Measurements from ENCODE around the gene GALK1. TPM values are rescaled to one million over a fixed set of nuclear protein-coding genes. Genes with fewer than 3 reads are reported as not detected.

Gene GALK1
- total RNA-seq, 1 experiment from 2014 or later, result 43.4 TPM

DNA sequence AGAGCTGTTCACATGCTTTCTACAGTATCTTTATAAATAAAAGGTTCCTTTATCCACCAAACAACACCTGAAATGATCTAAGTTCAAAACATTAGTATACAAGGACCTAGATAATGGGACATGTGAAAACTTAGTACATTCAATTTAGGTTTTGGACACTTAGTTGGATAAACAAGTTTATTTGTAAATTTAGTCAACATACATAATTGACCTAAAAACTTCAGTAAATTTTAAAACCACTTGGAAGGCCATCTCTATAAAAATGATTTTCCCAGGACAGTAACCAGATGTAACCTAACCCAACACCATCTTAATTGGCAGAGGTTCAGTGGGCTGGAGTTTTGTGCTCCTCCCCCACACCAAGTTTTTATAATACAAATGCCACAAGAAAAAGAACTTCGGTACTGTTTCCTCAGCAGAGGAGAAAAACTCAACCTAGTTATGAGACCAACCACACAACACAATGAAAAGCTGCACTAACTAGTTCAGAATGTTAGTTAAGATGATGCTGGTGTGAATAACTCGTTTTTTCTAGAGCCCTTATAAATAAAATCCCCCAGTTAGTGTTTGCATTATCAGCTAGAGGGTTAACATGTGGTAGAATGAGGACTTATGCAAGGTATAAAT lies 12.4 kb upstream of the GALK1 start:
- Histone ChIP-seq H3K27me3 (ENCODE audit: control insufficient read depth, insufficient read depth, low read length) (no peaks in the 10 kb centered on the region), H3K4me3 (ENCODE audit: insufficient read depth, low read depth, low read length) (no peak overlapping the region), H3K36me3 (replicated peaks; ENCODE audit: control insufficient read depth, insufficient read depth, low read length) (peaks cover 4% of the 10 kb centered on the region)
- DNase-seq, result no peak

GRCh38 chr17:75776386-75777295 lies 11.6 kb upstream of the GALK1 start:
- H3K36me3 ChIP-seq (replicated peaks; ENCODE audit: control insufficient read depth, insufficient read depth, low read length), result peaks cover 4% of the 10 kb centered on the region
- DNase-seq, result no peak
- no peaks in the 10 kb centered on the region for H3K27me3 ChIP-seq (ENCODE audit: control insufficient read depth, insufficient read depth, low read length)
- H3K4me3 ChIP-seq (ENCODE audit: insufficient read depth, low read depth, low read length), result no peak overlapping the region

DNA sequence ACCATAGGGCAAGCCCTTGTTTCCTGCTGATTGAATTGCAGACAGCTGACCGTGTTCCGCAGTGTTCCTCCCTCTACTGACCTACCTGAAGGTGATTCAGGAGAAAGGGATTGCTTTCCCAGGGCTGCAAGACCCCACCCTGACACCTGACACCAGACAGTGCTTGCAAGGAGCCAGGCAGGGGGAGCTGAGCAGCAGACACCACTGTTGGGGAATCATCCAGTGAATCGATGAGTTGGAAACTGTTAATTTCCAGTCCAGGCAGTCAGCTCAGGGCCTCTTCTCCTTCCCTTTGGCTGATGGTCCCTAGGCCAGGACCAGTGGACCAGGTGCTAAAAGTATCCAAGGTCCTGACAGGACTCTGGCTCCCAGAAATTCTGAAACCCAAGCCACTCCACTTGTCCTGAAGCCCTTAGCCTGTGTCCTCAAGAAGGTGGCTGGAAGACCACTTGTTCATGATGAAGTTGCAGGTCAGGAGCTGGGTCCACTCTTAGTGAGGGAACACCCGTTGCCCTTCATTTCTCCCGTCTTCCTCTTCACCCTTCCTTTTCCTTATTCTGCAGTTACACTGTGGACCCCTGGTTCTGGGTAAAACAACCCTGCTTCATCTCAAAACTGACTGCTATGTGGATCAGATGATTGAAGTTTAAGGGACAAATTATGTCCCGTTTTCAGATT lies 10.1 kb upstream of the GALK1 start:
- DNase-seq, result peak; percentile 56
- no peaks in the 10 kb centered on the region for H3K27me3 ChIP-seq (ENCODE audit: control insufficient read depth, insufficient read depth, low read length)
- H3K4me3 ChIP-seq (ENCODE audit: insufficient read depth, low read depth, low read length), result no peak overlapping the region
- H3K36me3 ChIP-seq (replicated peaks; ENCODE audit: control insufficient read depth, insufficient read depth, low read length), result peaks cover 4% of the 10 kb centered on the region

GRCh38 chr17:75774471-75774990 lies 9.5 kb upstream of the GALK1 start:
- Histone ChIP-seq H3K36me3 (replicated peaks; ENCODE audit: control insufficient read depth, insufficient read depth, low read length) (peaks cover 4% of the 10 kb centered on the region), H3K27me3 (ENCODE audit: control insufficient read depth, insufficient read depth, low read length) (no peaks in the 10 kb centered on the region), H3K4me3 (ENCODE audit: insufficient read depth, low read depth, low read length) (no peak overlapping the region)
- no peak for DNase-seq

GRCh38 chr17:75773808-75774470 lies 8.9 kb upstream of the GALK1 start:
- Histone ChIP-seq H3K4me3 (ENCODE audit: insufficient read depth, low read depth, low read length) (no peak overlapping the region), H3K36me3 (replicated peaks; ENCODE audit: control insufficient read depth, insufficient read depth, low read length) (peaks cover 4% of the 10 kb centered on the region), H3K27me3 (ENCODE audit: control insufficient read depth, insufficient read depth, low read length) (no peaks in the 10 kb centered on the region)
- DNase-seq, result peak; percentile 72

GRCh38 chr17:75773121-75773807 lies 8.3 kb upstream of the GALK1 start:
- Histone ChIP-seq H3K36me3 (replicated peaks; ENCODE audit: control insufficient read depth, insufficient read depth, low read length) (peaks cover 3% of the 10 kb centered on the region), H3K27me3 (ENCODE audit: control insufficient read depth, insufficient read depth, low read length) (no peaks in the 10 kb centered on the region), H3K4me3 (ENCODE audit: insufficient read depth, low read depth, low read length) (no peak overlapping the region)
- peak; percentile 26 for DNase-seq

DNA sequence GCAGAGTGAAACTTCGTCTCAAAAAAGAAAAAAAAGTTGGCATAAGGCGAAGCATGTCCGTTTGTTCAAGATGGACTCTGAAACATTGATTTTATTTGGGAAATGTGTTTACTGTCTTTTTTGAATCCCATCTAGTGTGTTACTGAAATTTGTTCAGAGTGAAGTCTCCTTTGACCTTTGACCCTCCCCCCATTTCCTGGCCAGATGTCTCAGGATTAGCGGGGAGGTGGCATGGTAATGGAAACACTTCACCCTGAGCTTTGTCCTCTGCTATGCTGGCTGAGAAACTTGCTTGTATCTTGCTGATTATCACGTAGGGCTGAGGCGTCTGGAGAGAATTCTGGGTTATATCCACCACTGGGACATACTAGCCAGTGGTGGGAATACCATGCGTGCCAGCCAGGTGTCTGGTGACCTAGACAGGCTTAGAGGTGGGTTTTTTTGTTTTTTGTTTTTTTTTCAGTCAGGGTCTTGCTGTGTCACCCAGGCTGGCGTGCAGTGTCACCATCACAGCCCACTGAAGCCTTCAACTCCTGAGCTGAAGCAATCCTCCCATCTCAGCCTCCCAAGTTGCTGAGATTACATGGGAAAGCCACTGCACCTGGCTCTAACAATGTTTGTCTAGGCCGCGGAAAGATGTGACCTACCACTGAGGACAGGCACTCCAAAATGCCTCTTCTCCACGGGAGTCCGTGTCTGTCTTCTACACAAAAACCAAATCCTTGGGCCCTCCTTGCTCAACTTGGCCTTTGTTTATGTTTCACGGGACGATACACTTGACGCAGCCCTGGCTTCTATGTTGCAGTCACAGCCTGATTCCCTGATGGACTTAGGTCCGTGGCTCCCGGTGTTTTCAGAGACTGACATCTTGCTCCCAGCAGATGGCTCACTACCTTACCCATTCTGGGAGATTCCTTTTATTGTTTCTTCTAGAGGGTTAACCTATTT lies 6.6 kb upstream of the GALK1 start:
- Histone ChIP-seq H3K27me3 (ENCODE audit: control insufficient read depth, insufficient read depth, low read length) (no peaks in the 10 kb centered on the region), H3K4me3 (ENCODE audit: insufficient read depth, low read depth, low read length) (no peak overlapping the region), H3K36me3 (replicated peaks; ENCODE audit: control insufficient read depth, insufficient read depth, low read length) (no peaks in the 10 kb centered on the region)
- no peak for DNase-seq

DNA sequence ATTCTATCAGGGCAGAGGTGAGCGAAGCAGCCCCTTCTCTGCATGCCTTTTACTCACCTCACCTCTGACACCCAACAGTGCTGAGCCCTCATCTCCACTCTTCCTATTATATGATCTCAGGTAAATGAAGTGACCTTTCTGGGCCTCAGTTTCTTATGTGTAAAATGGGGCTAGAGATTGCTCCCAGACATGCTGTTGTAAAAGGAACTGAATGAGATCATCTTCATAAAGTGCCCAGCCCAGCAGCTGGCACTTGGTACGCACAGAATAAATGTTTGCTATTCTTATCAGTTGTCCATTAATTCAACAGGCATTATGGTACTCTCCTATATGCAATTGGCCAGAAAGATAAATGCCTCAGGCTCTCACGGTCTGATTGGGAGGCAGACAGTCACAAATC lies 4.5 kb upstream of the GALK1 start:
- Histone ChIP-seq H3K4me3 (ENCODE audit: insufficient read depth, low read depth, low read length) (no peak overlapping the region), H3K36me3 (replicated peaks; ENCODE audit: control insufficient read depth, insufficient read depth, low read length) (no peaks in the 10 kb centered on the region), H3K27me3 (ENCODE audit: control insufficient read depth, insufficient read depth, low read length) (no peaks in the 10 kb centered on the region)
- no peak for DNase-seq

- no peak for DNase-seq
- H3K36me3 ChIP-seq (replicated peaks; ENCODE audit: control insufficient read depth, insufficient read depth, low read length), result no peaks in the 10 kb centered on the region
- no peak overlapping the region for H3K4me3 ChIP-seq (ENCODE audit: insufficient read depth, low read depth, low read length)
- H3K27me3 ChIP-seq (ENCODE audit: control insufficient read depth, insufficient read depth, low read length), result no peaks in the 10 kb centered on the region
These were observed 2.9 kb upstream of the GALK1 start for GRCh38 chr17:75767881-75768280.

DNA sequence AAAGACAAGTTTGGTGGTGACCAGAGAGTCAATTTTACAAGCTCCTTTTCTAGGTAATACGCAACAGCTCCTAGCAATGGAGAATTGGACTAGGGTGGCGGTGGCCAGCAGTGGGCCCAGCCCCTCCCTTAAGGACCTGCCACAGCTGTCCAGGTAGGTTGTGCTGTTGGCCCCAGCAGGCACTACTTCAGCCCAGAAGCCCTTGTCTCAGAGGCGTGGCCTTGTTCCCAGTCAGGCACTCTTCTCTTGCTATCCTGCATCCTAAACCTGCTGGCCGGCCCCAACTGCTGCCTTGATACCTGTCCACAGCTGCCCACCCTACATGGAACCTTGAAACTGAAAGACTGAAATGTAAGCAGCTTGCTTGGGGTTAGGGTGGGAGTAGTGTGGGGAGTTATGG lies 989 bp upstream of the GALK1 start:
- DNase-seq, result peak; percentile 48
- Histone ChIP-seq H3K27me3 (ENCODE audit: control insufficient read depth, insufficient read depth, low read length) (no peaks in the 10 kb centered on the region), H3K4me3 (ENCODE audit: insufficient read depth, low read depth, low read length) (no peak overlapping the region), H3K36me3 (replicated peaks; ENCODE audit: control insufficient read depth, insufficient read depth, low read length) (no peaks in the 10 kb centered on the region)

DNA sequence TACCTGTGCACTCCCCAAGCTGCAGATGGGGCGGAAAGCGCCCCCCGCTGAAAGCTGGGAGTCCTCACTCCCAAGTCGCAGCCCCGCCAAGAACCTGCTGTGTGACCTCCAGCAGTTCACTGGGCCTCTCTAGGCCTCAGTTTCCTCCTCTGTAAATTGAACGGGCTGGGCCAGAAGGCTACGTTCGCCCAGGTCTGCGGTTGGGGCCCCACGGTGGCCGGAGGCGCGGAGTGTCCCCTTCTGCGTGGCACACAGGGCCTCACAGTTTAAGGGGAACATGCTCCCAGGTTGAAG lies 628 bp downstream of the GALK1 start:
- peak overlapping the region; percentile 78 for H3K4me3 ChIP-seq (ENCODE audit: insufficient read depth, low read depth, low read length)
- H3K27me3 ChIP-seq (ENCODE audit: control insufficient read depth, insufficient read depth, low read length), result no peaks in the 10 kb centered on the region
- H3K36me3 ChIP-seq (replicated peaks; ENCODE audit: control insufficient read depth, insufficient read depth, low read length), result no peaks in the 10 kb centered on the region
- DNase-seq, result no peak

DNA sequence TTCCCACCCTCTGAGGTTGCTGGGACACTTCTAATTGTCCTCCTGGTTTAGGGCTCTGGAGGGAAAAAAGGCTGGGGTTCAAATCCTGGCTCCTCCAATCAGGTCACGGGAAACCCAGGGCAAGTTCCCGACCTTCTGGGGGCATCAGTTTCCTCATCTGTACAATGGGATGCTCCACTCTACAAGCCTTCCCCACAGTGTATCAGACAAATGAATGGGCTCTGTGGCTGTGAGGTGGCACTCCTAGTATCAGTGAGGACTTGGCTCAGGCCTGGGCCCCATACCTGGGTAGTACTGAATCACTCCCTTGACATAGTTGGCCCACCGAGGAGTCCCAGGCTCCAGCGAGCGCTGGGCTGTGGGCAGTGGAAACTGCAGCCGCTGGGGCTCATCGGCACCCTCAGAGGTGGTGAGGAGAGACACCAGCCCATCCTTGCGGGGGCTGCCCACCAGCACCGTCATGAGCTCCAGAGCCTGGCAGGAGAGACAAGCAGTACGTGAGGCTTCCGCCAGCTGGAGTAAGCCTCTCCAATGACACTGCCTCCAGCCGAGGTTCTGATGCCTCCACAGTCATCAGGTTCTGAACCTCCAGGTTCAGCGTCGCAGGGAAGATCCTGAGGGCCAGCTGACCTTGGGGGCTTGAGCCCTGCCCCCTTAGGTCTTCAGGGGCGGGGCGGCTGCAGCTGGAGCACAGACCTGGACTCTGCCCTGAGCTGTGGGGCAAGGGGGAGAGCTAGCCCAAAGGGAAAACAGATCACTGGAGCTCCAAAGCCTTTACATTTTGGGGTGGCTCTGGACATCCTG lies 1.2 kb downstream of the GALK1 start:
- H3K27me3 ChIP-seq (ENCODE audit: control insufficient read depth, insufficient read depth, low read length), result no peaks in the 10 kb centered on the region
- peak; percentile 65 for DNase-seq

GRCh38 chr17:75763269-75763607 lies 1.8 kb downstream of the GALK1 start:
- Histone ChIP-seq H3K27me3 (ENCODE audit: control insufficient read depth, insufficient read depth, low read length) (no peaks in the 10 kb centered on the region), H3K36me3 (replicated peaks; ENCODE audit: control insufficient read depth, insufficient read depth, low read length) (no peaks in the 10 kb centered on the region), H3K4me3 (ENCODE audit: insufficient read depth, low read depth, low read length) (no peak overlapping the region)
- DNase-seq, result no peak

More for the DNA sequence above, 1.2 kb downstream of the GALK1 start:
- Histone ChIP-seq H3K36me3 (replicated peaks; ENCODE audit: control insufficient read depth, insufficient read depth, low read length) (no peaks in the 10 kb centered on the region), H3K4me3 (ENCODE audit: insufficient read depth, low read depth, low read length) (peak overlapping the region; percentile 78)

All from H7 (cell line).